ENCODE measurements around the gene KRTAP10-3.
"Not testable (repeated sequence)": the region's sequence is repeated elsewhere in the genome, so short reads cannot be mapped to it uniquely, and the experiment has no call there.

Gene KRTAP10-3

DNA sequence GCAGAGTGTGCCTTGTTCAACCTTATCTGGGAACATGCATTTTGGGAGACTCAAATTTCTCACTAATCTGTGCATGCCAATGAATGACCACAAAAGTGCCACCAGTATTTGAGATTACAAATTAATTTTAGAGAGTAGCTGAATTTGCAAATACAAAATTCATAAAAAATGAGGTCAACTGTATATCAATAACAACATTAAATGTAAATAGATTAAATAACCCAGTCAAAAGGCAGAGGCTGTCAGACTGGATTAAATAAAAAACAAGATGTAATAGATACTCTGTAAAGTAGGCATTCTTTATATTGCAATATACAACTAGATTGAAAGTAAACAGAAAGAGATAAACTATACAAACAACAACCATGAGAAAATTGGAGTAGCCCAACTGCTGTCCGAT lies 5.5 kb upstream of the KRTAP10-3 start:
- Histone ChIP-seq H3K4me2 (ENCODE audit: low read depth, low read length, poor library complexity, severe bottlenecking) (no peak overlapping the region), H2AFZ (ENCODE audit: low read depth, low read length, severe bottlenecking) (no peak overlapping the region), H3K4me3 (ENCODE audit: insufficient read depth, low read length, poor library complexity, severe bottlenecking) (no peak overlapping the region)

DNA sequence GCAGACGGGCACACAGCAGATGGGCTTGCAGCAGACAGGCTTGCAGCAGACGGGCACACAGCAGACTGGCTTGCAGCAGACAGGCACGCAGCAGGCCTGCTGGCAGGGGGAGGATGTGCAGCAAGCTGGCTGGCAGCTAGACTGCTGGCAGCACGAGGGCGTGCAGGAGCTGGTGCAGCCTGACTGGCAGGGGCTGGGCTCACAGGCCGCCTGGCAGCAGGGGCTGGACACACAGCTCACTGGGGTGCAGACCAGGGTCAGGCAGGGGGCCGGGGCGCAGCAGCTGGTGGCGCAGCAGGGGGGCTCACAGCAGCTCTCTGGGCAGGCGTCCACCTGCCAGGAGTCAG lies 293 bp downstream of the KRTAP10-3 start:
- H3K36me3 ChIP-seq (ENCODE audit: low read length); H3K9ac ChIP-seq (ENCODE audit: low read length); H3K4me3 ChIP-seq (ENCODE audit: insufficient read depth, low read length, poor library complexity, severe bottlenecking); H3F3A ChIP-seq (ENCODE audit: insufficient read depth); H3K4me2 ChIP-seq (ENCODE audit: low read depth, low read length, poor library complexity, severe bottlenecking); H3K27ac ChIP-seq (ENCODE audit: low read depth, low read length); H3K27me3 ChIP-seq (ENCODE audit: low read length); H3K9me2 ChIP-seq (replicated peaks; ENCODE audit: insufficient read depth, low read length); H2AFZ ChIP-seq (ENCODE audit: low read depth, low read length, severe bottlenecking); H4K20me1 ChIP-seq (ENCODE audit: low read depth, low read length); H3K79me2 ChIP-seq (ENCODE audit: insufficient read depth, low read length); H3K9me3 ChIP-seq (ENCODE audit: insufficient read depth, low read length): not testable (repeated sequence)

More for the DNA sequence above, 5.5 kb upstream of the KRTAP10-3 start:
- Histone ChIP-seq H3K27ac (ENCODE audit: low read depth, low read length) (no peak overlapping the region), H3K9me2 (replicated peaks; ENCODE audit: insufficient read depth, low read length) (no peaks in the 10 kb centered on the region), H3F3A (ENCODE audit: insufficient read depth) (no peaks in the 10 kb centered on the region), H4K20me1 (ENCODE audit: low read depth, low read length) (no peaks in the 10 kb centered on the region), H3K79me2 (ENCODE audit: insufficient read depth, low read length) (no peaks in the 10 kb centered on the region), H3K9me3 (ENCODE audit: insufficient read depth, low read length) (no peaks in the 10 kb centered on the region), H3K9ac (ENCODE audit: low read length) (no peak overlapping the region), H3K36me3 (ENCODE audit: low read length) (no peaks in the 10 kb centered on the region), H3K27me3 (ENCODE audit: low read length) (no peaks in the 10 kb centered on the region)
- TF ChIP-seq, protein P1, sequence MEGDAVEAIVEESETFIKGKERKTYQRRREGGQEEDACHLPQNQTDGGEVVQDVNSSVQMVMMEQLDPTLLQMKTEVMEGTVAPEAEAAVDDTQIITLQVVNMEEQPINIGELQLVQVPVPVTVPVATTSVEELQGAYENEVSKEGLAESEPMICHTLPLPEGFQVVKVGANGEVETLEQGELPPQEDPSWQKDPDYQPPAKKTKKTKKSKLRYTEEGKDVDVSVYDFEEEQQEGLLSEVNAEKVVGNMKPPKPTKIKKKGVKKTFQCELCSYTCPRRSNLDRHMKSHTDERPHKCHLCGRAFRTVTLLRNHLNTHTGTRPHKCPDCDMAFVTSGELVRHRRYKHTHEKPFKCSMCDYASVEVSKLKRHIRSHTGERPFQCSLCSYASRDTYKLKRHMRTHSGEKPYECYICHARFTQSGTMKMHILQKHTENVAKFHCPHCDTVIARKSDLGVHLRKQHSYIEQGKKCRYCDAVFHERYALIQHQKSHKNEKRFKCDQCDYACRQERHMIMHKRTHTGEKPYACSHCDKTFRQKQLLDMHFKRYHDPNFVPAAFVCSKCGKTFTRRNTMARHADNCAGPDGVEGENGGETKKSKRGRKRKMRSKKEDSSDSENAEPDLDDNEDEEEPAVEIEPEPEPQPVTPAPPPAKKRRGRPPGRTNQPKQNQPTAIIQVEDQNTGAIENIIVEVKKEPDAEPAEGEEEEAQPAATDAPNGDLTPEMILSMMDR (IDR thresholded peaks at IDR 0.05; ENCODE audit: insufficient read depth, low read length, poor library complexity, severe bottlenecking), result no peak
- no peak for TF ChIP-seq EZH2phosphoT487 (conservative IDR thresholded peaks at IDR 0.05; ENCODE audit: low read length)

DNA sequence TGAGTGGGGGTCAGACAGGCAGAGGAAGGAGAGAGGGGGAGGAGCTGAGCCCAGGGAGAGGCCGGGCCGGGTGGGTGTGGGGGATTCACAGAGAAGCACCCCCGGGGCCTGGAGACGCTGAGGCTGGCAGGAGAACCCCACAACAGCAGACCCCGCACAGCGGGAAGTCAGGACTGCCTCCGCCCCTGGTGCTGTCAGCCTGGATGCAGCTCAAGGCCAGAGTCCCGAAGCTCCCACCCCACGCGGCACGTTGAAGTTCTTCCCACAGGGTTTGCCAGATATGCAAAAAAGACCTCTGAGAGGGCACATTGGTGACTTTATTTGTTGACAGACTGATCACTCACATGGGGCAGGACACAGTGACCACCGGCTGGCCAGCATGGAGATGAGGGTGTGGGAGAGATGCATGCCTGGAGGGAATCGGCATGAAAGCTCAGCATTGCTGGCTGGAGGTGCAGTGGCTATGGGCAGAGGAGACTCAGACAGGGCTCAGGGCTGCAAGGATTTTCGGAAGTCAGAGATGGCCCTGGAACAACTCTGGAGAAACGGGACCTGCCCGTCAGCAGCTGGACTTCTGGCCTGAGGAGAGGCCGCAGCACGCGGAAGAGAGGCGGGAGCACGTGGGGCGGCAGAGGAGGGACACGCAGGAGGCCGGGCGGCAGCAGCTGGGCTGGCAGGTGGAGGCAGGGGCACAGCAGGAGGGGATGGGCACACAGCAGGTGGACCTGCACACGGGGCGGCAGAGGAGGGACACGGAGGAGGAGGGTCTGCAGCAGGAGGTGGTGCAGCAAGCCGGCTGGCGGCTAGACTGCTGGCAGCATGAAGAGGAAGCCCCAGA lies 885 bp downstream of the KRTAP10-3 start:
- Histone ChIP-seq H3K9me3 (ENCODE audit: insufficient read depth, low read length) (no peaks in the 10 kb centered on the region), H3K27me3 (ENCODE audit: low read length) (no peaks in the 10 kb centered on the region), H4K20me1 (ENCODE audit: low read depth, low read length) (no peaks in the 10 kb centered on the region), H3K9ac (ENCODE audit: low read length) (no peak overlapping the region), H3K4me2 (ENCODE audit: low read depth, low read length, poor library complexity, severe bottlenecking) (no peak overlapping the region), H3K9me2 (replicated peaks; ENCODE audit: insufficient read depth, low read length) (no peaks in the 10 kb centered on the region), H3K36me3 (ENCODE audit: low read length) (no peaks in the 10 kb centered on the region), H3K27ac (ENCODE audit: low read depth, low read length) (no peak overlapping the region), H3K79me2 (ENCODE audit: insufficient read depth, low read length) (no peaks in the 10 kb centered on the region), H3F3A (ENCODE audit: insufficient read depth) (no peaks in the 10 kb centered on the region), H2AFZ (ENCODE audit: low read depth, low read length, severe bottlenecking) (no peak overlapping the region), H3K4me3 (ENCODE audit: insufficient read depth, low read length, poor library complexity, severe bottlenecking) (no peak overlapping the region)
- TF ChIP-seq, protein P1 (IDR thresholded peaks at IDR 0.05; ENCODE audit: insufficient read depth, low read length, poor library complexity, severe bottlenecking), result no peak
- TF ChIP-seq EZH2phosphoT487 (conservative IDR thresholded peaks at IDR 0.05; ENCODE audit: low read length), result no peak

DNA sequence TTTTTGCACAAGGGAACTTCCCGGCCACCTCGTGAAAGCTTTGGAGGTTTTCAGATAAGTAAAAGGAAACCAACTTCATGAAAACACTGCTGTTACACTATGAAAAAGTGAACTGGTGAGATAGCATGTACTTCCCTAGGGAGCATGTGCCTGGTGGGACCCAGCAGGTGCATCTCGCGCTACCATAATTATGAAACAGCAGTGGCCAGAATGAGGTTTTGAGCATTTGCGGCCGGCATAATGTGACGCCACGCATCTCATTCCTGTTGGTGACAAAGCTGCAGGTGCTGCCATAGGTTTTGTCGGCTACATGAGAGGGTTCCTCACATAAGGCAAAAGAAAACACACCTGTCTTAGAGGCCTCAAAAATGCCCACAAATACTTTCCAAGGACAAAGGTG lies 1.7 kb downstream of the KRTAP10-3 start:
- no peak overlapping the region for H3K9ac ChIP-seq (ENCODE audit: low read length)

More for the DNA sequence above, 1.7 kb downstream of the KRTAP10-3 start:
- H3K27me3 ChIP-seq (ENCODE audit: low read length), result no peaks in the 10 kb centered on the region
- no peak for TF ChIP-seq EZH2phosphoT487 (conservative IDR thresholded peaks at IDR 0.05; ENCODE audit: low read length)
- TF ChIP-seq, protein P1 (IDR thresholded peaks at IDR 0.05; ENCODE audit: insufficient read depth, low read length, poor library complexity, severe bottlenecking), result no peak
- H3K36me3 ChIP-seq (ENCODE audit: low read length), result no peaks in the 10 kb centered on the region
- H3K4me3 ChIP-seq (ENCODE audit: insufficient read depth, low read length, poor library complexity, severe bottlenecking), result no peak overlapping the region
- H2AFZ ChIP-seq (ENCODE audit: low read depth, low read length, severe bottlenecking), result no peak overlapping the region
- H3F3A ChIP-seq (ENCODE audit: insufficient read depth), result no peaks in the 10 kb centered on the region
- no peaks in the 10 kb centered on the region for H4K20me1 ChIP-seq (ENCODE audit: low read depth, low read length)
- H3K4me2 ChIP-seq (ENCODE audit: low read depth, low read length, poor library complexity, severe bottlenecking), result no peak overlapping the region
- H3K9me3 ChIP-seq (ENCODE audit: insufficient read depth, low read length), result no peaks in the 10 kb centered on the region
- H3K9me2 ChIP-seq (replicated peaks; ENCODE audit: insufficient read depth, low read length), result no peaks in the 10 kb centered on the region
- no peak overlapping the region for H3K27ac ChIP-seq (ENCODE audit: low read depth, low read length)
- H3K79me2 ChIP-seq (ENCODE audit: insufficient read depth, low read length), result no peaks in the 10 kb centered on the region
